ENCODE data around the gene HOXD11.

The HOXD11 gene

GRCh38 chr2:176151442-176152287, 44.6 kb downstream of the HOXD11 start, which contains the start of gene HOXD4:
TSS of gene HOXD4 (plus strand) at chr2:176151550. CDS start at chr2:176151634, 84 bp downstream.
- no peak for DNase-seq

GRCh38 chr2:176152350-176153181, 45.5 kb downstream of the HOXD11 start:
- no peak for DNase-seq

DNA sequence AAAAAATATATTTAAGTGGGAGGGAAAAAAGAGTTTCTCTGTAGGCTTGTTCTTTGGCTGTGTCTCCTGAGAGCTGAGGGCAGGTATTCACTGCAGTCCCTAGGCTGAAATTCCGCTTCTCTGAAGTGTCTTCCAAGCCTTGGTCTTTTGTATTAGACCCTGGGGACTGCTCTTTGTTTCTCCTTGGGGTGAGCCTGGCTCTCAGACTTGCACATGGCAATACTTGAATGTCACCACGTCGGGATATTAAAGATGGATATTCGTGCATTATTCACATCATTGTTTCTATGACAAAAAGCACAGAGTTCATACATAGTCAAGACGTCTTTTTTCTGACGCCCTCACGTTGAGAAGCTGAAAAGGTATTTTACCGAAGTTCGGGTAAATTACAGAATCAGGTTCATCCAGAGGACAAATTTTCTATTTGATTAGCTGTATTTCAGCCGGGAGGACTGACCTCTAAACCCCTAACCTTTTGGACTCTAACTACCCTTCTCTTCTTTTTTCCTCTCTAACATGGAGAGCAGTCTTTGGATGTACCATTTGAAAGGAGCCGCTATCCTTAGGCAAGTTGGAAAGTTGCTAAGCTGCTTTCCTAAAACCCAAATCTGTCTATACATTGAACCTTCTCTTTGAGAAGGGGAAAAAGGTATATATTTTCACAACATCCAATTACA, 47.6 kb downstream of the HOXD11 start:
- no peak for DNase-seq

GRCh38 chr2:176155356-176156044, 48.4 kb downstream of the HOXD11 start:
- no peak for DNase-seq

DNA sequence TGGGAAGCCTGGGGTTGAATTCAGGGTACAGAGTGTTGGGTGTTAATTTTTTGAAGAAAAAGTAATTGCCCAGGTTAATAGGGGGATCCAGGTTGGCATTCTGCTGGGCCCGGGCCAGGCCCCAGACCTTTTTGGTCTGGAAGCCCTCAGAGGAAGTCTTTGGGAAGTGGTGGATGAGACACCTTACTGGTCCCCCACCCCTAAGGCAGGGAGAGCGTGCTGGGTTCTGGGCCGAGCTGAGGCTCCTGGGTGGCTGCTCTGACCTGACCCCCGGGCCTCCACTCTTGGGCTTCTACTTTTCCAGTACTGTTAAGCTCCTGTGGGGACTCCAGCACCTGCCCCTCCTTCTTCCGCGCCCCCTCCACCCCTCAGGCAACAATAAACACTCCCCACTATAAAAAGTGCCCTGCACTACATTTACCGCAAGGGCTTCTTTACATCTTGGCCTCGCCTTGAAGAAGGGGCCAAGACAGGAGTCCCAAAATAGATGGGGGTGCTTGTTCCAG, 49.3 kb downstream of the HOXD11 start:
- no peak for DNase-seq

- DNase-seq, result no peak
Observed at GRCh38 chr2:176156807-176157498, 49.9 kb downstream of the HOXD11 start, which contains the start of gene HOXD3. TSS of gene HOXD3 (plus strand) at chr2:176157307. CDS start at chr2:176169115, 11,808 bp downstream.

GRCh38 chr2:176157499-176158185, 50.6 kb downstream of the HOXD11 start:
- DNase-seq, result no peak

- no peak for DNase-seq
Observed at GRCh38 chr2:176158186-176158591, 51.1 kb downstream of the HOXD11 start.

DNA sequence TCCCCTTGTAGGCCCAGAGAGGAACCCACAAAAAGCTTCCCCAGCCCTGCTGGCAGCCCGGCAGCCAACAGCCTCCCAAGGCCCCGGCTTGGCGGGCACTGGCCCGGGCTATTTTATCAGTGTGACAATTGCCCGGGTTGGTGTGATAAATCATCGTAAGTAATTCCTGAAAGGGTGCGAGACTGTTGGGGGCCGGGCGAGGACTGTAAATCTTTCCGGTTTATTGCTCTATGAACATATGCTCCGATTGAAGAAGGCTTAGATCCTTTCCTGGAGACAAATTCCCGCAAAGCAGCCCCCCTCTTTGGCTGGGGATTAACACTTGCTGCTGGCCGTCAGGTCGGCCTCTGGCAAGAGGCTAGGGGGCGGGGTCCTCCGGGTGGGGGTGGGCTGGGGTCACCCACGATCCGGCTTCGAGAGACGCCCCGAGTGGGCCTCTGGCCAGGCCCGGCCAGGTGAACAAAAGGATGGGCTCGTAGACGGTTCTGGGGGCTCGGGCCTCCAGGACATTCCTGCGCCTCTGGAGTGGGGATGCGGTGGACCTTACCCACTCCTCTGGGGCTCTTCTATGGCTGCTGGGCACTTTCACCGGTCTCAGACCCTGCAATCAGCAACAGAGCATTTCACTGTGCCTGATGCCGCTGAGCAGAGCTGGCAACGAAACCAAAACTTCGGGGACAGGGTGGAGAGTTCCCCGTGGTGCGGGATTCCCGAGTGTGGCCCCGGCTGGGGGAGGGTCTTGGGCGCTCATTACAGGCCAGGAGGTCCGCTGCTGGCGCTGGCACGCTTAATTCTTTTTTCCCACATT, 52.0 kb downstream of the HOXD11 start:
- no peak for DNase-seq

Data from CD4-positive, alpha-beta T cell treated with Interleukin-12 subunit alpha and Interleukin-12 subunit beta, for 1 hour (primary cell).